ENCODE measurements around the gene PIGQ. TPM values are rescaled to one million over a fixed set of nuclear protein-coding genes. Genes with fewer than 3 reads are reported as not detected.

PIGQ gene
- total and polyA plus RNA-seq, 2 of the 13 experiments (the other 11 are each of a cell fraction or from before 2014, with no cell fraction given): 7.7 to 19.7 TPM

DNA sequence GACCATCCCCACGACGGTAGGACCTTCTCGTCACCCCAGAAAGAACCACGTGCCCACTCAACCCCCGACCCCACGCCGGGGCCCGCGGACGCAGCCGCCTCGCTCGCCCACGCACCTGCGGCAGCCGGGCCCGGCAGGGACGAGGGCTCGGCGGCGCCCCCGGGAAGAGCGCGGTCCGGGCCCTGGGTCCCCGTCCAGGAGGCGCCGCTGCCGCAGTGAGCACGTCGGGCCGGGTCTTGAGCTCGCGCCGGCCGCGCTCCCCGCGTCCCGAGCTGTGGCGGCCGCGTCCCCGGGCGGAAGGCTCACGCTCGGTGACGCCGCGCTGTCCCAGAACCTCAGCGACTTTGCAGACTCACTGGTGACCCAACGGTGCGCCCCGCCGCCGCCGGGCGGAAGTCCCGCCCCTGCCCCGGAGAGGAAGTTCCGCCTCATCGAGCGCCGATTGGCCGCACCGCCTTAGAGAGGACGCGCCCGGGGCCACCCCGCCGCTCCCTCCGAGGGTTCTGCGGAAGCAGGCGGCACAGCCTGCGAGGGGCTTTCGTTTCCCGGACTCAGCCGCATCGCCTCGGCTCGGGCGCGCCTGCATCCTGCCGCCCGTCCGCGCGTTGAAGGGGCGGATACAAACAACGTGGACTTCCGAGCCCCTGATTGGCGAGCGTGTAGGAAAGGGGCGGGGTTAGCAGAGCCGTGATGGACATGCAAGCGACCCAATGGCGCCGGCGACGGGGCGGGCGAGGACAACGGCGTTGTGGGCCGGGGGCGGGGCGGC lies 19.3 kb downstream of the PIGQ start (continued):
- TF ChIP-seq, protein P1, sequence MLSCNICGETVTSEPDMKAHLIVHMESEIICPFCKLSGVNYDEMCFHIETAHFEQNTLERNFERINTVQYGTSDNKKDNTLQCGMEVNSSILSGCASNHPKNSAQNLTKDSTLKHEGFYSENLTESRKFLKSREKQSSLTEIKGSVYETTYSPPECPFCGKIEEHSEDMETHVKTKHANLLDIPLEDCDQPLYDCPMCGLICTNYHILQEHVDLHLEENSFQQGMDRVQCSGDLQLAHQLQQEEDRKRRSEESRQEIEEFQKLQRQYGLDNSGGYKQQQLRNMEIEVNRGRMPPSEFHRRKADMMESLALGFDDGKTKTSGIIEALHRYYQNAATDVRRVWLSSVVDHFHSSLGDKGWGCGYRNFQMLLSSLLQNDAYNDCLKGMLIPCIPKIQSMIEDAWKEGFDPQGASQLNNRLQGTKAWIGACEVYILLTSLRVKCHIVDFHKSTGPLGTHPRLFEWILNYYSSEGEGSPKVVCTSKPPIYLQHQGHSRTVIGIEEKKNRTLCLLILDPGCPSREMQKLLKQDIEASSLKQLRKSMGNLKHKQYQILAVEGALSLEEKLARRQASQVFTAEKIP (CRISPR knock-in tag; IDR thresholded peaks at IDR 0.05; ENCODE audit: borderline replicate concordance): no peak
- 0 out of 2 replicates have a peak, but pooled peaks have one; percentile 43 for TF ChIP-seq RNF2 (conservative IDR thresholded peaks at IDR 0.05; ENCODE audit: low read depth)
- TF ChIP-seq CBFB (CRISPR knock-in tag; IDR thresholded peaks at IDR 0.05): peak; percentile 14; the same call in 1 of the 2 replicates
- TF ChIP-seq MXD4 (CRISPR knock-in tag; IDR thresholded peaks at IDR 0.05): peak; percentile 60
- peak; percentile 79; the same call in 1 of the 2 replicates for TF ChIP-seq YEATS2 (CRISPR knock-in tag; IDR thresholded peaks at IDR 0.05; ENCODE audit: borderline replicate concordance)
- TF ChIP-seq, protein P2, sequence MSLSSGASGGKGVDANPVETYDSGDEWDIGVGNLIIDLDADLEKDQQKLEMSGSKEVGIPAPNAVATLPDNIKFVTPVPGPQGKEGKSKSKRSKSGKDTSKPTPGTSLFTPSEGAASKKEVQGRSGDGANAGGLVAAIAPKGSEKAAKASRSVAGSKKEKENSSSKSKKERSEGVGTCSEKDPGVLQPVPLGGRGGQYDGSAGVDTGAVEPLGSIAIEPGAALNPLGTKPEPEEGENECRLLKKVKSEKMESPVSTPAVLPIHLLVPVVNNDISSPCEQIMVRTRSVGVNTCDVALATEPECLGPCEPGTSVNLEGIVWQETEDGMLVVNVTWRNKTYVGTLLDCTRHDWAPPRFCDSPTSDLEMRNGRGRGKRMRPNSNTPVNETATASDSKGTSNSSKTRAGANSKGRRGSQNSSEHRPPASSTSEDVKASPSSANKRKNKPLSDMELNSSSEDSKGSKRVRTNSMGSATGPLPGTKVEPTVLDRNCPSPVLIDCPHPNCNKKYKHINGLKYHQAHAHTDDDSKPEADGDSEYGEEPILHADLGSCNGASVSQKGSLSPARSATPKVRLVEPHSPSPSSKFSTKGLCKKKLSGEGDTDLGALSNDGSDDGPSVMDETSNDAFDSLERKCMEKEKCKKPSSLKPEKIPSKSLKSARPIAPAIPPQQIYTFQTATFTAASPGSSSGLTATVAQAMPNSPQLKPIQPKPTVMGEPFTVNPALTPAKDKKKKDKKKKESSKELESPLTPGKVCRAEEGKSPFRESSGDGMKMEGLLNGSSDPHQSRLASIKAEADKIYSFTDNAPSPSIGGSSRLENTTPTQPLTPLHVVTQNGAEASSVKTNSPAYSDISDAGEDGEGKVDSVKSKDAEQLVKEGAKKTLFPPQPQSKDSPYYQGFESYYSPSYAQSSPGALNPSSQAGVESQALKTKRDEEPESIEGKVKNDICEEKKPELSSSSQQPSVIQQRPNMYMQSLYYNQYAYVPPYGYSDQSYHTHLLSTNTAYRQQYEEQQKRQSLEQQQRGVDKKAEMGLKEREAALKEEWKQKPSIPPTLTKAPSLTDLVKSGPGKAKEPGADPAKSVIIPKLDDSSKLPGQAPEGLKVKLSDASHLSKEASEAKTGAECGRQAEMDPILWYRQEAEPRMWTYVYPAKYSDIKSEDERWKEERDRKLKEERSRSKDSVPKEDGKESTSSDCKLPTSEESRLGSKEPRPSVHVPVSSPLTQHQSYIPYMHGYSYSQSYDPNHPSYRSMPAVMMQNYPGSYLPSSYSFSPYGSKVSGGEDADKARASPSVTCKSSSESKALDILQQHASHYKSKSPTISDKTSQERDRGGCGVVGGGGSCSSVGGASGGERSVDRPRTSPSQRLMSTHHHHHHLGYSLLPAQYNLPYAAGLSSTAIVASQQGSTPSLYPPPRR (CRISPR knock-in tag; IDR thresholded peaks at IDR 0.05; ENCODE audit: borderline replicate concordance): peak; percentile 23; the same call in 1 of the 2 replicates
- TF ChIP-seq, protein P3, sequence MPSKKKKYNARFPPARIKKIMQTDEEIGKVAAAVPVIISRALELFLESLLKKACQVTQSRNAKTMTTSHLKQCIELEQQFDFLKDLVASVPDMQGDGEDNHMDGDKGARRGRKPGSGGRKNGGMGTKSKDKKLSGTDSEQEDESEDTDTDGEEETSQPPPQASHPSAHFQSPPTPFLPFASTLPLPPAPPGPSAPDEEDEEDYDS (CRISPR knock-in tag; IDR thresholded peaks at IDR 0.05): peak; percentile 42; the same call in 1 of the 2 replicates
- TF ChIP-seq, protein P4, sequence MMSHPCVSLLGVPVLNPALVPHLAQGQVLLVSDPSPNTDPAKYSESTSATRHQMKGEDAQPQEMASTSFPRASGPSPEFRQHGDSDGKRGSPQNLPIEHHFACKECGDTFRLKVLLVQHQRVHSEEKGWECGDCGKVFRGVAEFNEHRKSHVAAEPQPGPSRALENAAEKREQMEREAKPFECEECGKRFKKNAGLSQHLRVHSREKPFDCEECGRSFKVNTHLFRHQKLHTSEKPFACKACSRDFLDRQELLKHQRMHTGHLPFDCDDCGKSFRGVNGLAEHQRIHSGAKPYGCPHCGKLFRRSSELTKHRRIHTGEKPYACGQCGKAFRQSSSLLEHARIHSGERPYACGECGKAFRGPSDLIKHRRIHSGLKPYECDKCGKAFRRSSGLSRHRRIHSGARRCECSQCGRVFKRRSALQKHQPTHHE (CRISPR knock-in tag; IDR thresholded peaks at IDR 0.05; ENCODE audit: borderline replicate concordance): peak; percentile 61; the same call in 1 of the 2 replicates
- peak; percentile 67 for TF ChIP-seq ZNF605 (CRISPR knock-in tag; IDR thresholded peaks at IDR 0.05)
- TF ChIP-seq, protein P5, sequence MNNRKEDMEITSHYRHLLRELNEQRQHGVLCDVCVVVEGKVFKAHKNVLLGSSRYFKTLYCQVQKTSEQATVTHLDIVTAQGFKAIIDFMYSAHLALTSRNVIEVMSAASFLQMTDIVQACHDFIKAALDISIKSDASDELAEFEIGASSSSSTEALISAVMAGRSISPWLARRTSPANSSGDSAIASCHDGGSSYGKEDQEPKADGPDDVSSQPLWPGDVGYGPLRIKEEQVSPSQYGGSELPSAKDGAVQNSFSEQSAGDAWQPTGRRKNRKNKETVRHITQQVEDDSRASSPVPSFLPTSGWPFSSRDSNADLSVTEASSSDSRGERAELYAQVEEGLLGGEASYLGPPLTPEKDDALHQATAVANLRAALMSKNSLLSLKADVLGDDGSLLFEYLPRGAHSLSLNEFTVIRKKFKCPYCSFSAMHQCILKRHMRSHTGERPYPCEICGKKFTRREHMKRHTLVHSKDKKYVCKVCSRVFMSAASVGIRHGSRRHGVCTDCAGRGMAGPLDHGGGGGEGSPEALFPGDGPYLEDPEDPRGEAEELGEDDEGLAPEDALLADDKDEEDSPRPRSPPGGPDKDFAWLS (CRISPR knock-in tag; IDR thresholded peaks at IDR 0.05; ENCODE audit: borderline replicate concordance): 0 out of 2 replicates have a peak, but pooled peaks have one; percentile 9
- TF ChIP-seq, protein P6, sequence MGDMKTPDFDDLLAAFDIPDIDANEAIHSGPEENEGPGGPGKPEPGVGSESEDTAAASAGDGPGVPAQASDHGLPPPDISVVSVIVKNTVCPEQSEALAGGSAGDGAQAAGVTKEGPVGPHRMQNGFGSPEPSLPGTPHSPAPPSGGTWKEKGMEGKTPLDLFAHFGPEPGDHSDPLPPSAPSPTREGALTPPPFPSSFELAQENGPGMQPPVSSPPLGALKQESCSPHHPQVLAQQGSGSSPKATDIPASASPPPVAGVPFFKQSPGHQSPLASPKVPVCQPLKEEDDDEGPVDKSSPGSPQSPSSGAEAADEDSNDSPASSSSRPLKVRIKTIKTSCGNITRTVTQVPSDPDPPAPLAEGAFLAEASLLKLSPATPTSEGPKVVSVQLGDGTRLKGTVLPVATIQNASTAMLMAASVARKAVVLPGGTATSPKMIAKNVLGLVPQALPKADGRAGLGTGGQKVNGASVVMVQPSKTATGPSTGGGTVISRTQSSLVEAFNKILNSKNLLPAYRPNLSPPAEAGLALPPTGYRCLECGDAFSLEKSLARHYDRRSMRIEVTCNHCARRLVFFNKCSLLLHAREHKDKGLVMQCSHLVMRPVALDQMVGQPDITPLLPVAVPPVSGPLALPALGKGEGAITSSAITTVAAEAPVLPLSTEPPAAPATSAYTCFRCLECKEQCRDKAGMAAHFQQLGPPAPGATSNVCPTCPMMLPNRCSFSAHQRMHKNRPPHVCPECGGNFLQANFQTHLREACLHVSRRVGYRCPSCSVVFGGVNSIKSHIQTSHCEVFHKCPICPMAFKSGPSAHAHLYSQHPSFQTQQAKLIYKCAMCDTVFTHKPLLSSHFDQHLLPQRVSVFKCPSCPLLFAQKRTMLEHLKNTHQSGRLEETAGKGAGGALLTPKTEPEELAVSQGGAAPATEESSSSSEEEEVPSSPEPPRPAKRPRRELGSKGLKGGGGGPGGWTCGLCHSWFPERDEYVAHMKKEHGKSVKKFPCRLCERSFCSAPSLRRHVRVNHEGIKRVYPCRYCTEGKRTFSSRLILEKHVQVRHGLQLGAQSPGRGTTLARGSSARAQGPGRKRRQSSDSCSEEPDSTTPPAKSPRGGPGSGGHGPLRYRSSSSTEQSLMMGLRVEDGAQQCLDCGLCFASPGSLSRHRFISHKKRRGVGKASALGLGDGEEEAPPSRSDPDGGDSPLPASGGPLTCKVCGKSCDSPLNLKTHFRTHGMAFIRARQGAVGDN (CRISPR knock-in tag; IDR thresholded peaks at IDR 0.05): peak; percentile 47

All from HepG2 (cell line).